Neural cell (in vitro differentiated cells): ENCODE data around the gene ATP9B. TPM values are rescaled to one million over a fixed set of nuclear protein-coding genes. Genes with fewer than 3 reads are reported as not detected.

Experiments used
- H2AFZ ChIP-seq: fragments of 200-600, 300-800 bp; sonication (generic), shearing (Covaris generic); 2 replicates; pipeline ENCODE4 v1.6.0; 2014; ENCODE audit warnings: low read depth, mild to moderate bottlenecking, antibody characterized with exemption, low read length, moderate library complexity
- H3F3A ChIP-seq: fragments of 200-600 bp; shearing (Covaris generic); 2 replicates; pipeline ENCODE4 v1.6.1; 2016; ENCODE audit warnings: mild to moderate bottlenecking, moderate library complexity, mixed read lengths, antibody characterized with exemption, low read length; ENCODE audit not compliant: insufficient read depth, poor library complexity, severe bottlenecking
- H3K27ac ChIP-seq: fragments of 200-600, 300-800 bp; sonication (generic), shearing (Covaris generic); 2 replicates; pipeline ENCODE4 v1.5.1; 2014; ENCODE audit warnings: mild to moderate bottlenecking, low read length, moderate library complexity
- H3K27me3 ChIP-seq: fragments of 300-800, 200-600 bp; sonication (generic), shearing (Covaris generic); 2 replicates; pipeline ENCODE4 v1.6.0; 2014; ENCODE audit warnings: mild to moderate bottlenecking, low read depth, low read length, moderate library complexity; ENCODE audit not compliant: insufficient read depth
- H3K36me3 ChIP-seq: fragments of 300-800, 200-600 bp; sonication (generic), shearing (Covaris generic); 2 replicates; pipeline ENCODE4 v1.5.1; 2014; ENCODE audit warnings: mild to moderate bottlenecking, antibody characterized with exemption, low read length, moderate library complexity; ENCODE audit not compliant: insufficient read depth
- H3K4me2 ChIP-seq: fragments of 300-800, 200-600 bp; sonication (generic), shearing (Covaris generic); 2 replicates; pipeline ENCODE4 v1.6.0; 2014; ENCODE audit warnings: mild to moderate bottlenecking, low read length
- H3K4me3 ChIP-seq: fragments of 300-800, 200-600 bp; sonication (generic), shearing (Covaris generic); 2 replicates; pipeline ENCODE4 v1.5.1; 2014; ENCODE audit warnings: mild to moderate bottlenecking, low read length, moderate library complexity
- H3K79me2 ChIP-seq: fragments of 200-600 bp; shearing (Covaris generic); replicated peaks from 2 replicates; pipeline ENCODE4 v1.6.0; 2014; ENCODE audit warnings: mild to moderate bottlenecking, low read length, moderate library complexity; ENCODE audit not compliant: insufficient read depth
- H3K9ac ChIP-seq: fragments of 300-800, 200-600 bp; sonication (generic), shearing (Covaris generic); 2 replicates; pipeline ENCODE4 v1.6.1; 2016; ENCODE audit warnings: mild to moderate bottlenecking, low read length, mixed read lengths
- H3K9me2 ChIP-seq: fragments of 200-600 bp; shearing (Covaris generic); 2 replicates; pipeline ENCODE4 v1.6.1; 2016; ENCODE audit warnings: mild to moderate bottlenecking, low read length, mixed read lengths; ENCODE audit not compliant: insufficient read depth
- H3K9me3 ChIP-seq: fragments of 200-600, 300-800 bp; sonication (generic), shearing (Covaris generic); 2 replicates; pipeline ENCODE4 v1.6.1; 2016; ENCODE audit warnings: mild to moderate bottlenecking, mixed run types, low read length, moderate library complexity, mixed read lengths
- H4K20me1 ChIP-seq: fragments of 200-600 bp; shearing (Covaris generic); 2 replicates; pipeline ENCODE4 v1.6.1; 2016; ENCODE audit warnings: mild to moderate bottlenecking, mixed run types; ENCODE audit not compliant: insufficient read depth
- CTCF ChIP-seq: fragments of 450-650 bp; IDR thresholded peaks from 2 replicates; pipeline ENCODE4 v1.5.1; 2014; ENCODE audit warnings: antibody characterized with exemption, mild to moderate bottlenecking, moderate library complexity; ENCODE audit not compliant: poor library complexity, severe bottlenecking
- EP300 ChIP-seq: fragments of 450-650 bp; conservative IDR thresholded peaks from 2 replicates; pipeline ENCODE4 v1.6.1; 2014; ENCODE audit warnings: antibody characterized with exemption, mild to moderate bottlenecking, moderate library complexity; ENCODE audit not compliant: poor library complexity, severe bottlenecking
- EZH2 ChIP-seq: fragments of 200-600, 300-800 bp; shearing (Covaris generic), sonication (generic); IDR thresholded peaks from 2 replicates; pipeline ENCODE4 v1.6.1; 2014; ENCODE audit warnings: antibody characterized with exemption, low read length, borderline replicate concordance, mild to moderate bottlenecking; ENCODE audit not compliant: insufficient read depth, poor library complexity, severe bottlenecking
- MXI1 ChIP-seq: fragments of 450-650 bp; conservative IDR thresholded peaks from 2 replicates; pipeline ENCODE4 v1.6.1; 2014; ENCODE audit warnings: antibody characterized with exemption, mild to moderate bottlenecking; ENCODE audit not compliant: poor library complexity, severe bottlenecking
- POLR2AphosphoS5 ChIP-seq: IDR thresholded peaks from 2 replicates; pipeline ENCODE4 v1.6.1; 2012
- RAD21 ChIP-seq: fragments of 450-650 bp; conservative IDR thresholded peaks from 2 replicates; pipeline ENCODE4 v1.6.1; 2014; ENCODE audit warnings: antibody characterized with exemption, mild to moderate bottlenecking, moderate library complexity
- SMC3 ChIP-seq: fragments of 450-650 bp; conservative IDR thresholded peaks from 2 replicates; pipeline ENCODE4 v1.6.1; 2014; ENCODE audit warnings: antibody characterized with exemption, mild to moderate bottlenecking, moderate library complexity; ENCODE audit not compliant: poor library complexity
- TAF1 ChIP-seq: IDR thresholded peaks from 2 replicates; pipeline ENCODE4 v1.6.1; 2012; ENCODE audit warnings: low read depth
- polyA plus RNA-seq: library from polyadenylated mRNA; depleted of rRNA; stranded (reverse); fragments of >200 nt; gene quantifications from 2 replicates; pipeline ENCODE4 v1.2.3, GENCODE V29; 2014
- TF ChIP-seq, protein P1 (sequence below): IDR thresholded peaks from 2 replicates; pipeline ENCODE4 v1.6.1; 2012; ENCODE audit warnings: borderline replicate concordance

The ATP9B gene
- polyA plus RNA-seq, 1 donor from 2014 or later, result 15.4 TPM

- Histone ChIP-seq H3F3A (no peaks in the 10 kb centered on the region), H3K36me3 (no peaks in the 10 kb centered on the region), H3K27ac (no peak overlapping the region), H3K9me2 (no peaks in the 10 kb centered on the region), H3K27me3 (no peaks in the 10 kb centered on the region), H3K4me3 (no peak overlapping the region), H3K79me2 (no peaks in the 10 kb centered on the region), H3K4me2 (no peak overlapping the region), H4K20me1 (no peaks in the 10 kb centered on the region), H2AFZ (no peak overlapping the region), H3K9me3 (no peaks in the 10 kb centered on the region), H3K9ac (no peak overlapping the region)
- TF ChIP-seq CTCF, result no peak
These were observed 351.0 kb downstream of the ATP9B start for GRCh38 chr18:79420033-79420745.

- Histone ChIP-seq H3K79me2 (no peaks in the 10 kb centered on the region), H4K20me1 (no peaks in the 10 kb centered on the region), H3K27ac (no peak overlapping the region), H3K9ac (no peak overlapping the region), H3K27me3 (no peaks in the 10 kb centered on the region), H3K9me3 (no peaks in the 10 kb centered on the region), H3K9me2 (no peaks in the 10 kb centered on the region), H3K4me2 (no peak overlapping the region), H2AFZ (no peak overlapping the region), H3F3A (no peaks in the 10 kb centered on the region), H3K4me3 (no peak overlapping the region), H3K36me3 (no peaks in the 10 kb centered on the region)
- TF ChIP-seq SMC3 (no peak), TAF1 (no peak), MXI1 (no peak), RAD21 (no peak), EP300 (no peak), EZH2 (no peak), POLR2AphosphoS5 (no peak), CTCF (no peak)
- TF ChIP-seq, protein P1, sequence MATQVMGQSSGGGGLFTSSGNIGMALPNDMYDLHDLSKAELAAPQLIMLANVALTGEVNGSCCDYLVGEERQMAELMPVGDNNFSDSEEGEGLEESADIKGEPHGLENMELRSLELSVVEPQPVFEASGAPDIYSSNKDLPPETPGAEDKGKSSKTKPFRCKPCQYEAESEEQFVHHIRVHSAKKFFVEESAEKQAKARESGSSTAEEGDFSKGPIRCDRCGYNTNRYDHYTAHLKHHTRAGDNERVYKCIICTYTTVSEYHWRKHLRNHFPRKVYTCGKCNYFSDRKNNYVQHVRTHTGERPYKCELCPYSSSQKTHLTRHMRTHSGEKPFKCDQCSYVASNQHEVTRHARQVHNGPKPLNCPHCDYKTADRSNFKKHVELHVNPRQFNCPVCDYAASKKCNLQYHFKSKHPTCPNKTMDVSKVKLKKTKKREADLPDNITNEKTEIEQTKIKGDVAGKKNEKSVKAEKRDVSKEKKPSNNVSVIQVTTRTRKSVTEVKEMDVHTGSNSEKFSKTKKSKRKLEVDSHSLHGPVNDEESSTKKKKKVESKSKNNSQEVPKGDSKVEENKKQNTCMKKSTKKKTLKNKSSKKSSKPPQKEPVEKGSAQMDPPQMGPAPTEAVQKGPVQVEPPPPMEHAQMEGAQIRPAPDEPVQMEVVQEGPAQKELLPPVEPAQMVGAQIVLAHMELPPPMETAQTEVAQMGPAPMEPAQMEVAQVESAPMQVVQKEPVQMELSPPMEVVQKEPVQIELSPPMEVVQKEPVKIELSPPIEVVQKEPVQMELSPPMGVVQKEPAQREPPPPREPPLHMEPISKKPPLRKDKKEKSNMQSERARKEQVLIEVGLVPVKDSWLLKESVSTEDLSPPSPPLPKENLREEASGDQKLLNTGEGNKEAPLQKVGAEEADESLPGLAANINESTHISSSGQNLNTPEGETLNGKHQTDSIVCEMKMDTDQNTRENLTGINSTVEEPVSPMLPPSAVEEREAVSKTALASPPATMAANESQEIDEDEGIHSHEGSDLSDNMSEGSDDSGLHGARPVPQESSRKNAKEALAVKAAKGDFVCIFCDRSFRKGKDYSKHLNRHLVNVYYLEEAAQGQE, result no peak
These were observed 352.2 kb downstream of the ATP9B start for GRCh38 chr18:79421275-79421857.
